Upper lobe of left lung (tissue), 4 donors: Measurements from ENCODE around the gene PPP1R12B.

Experiments used
- POLR2A ChIP-seq, 4 donors: fragments of 450-650 bp; IDR thresholded peaks; one replicate each; pipeline ENCODE4 v1.5.1; 2016 to 2017; ENCODE audit warnings: antibody characterized with exemption in 4 of 4, mild to moderate bottlenecking in 2 of 4
- POLR2AphosphoS5 ChIP-seq, 2 donors: sonication (generic); formaldehyde crosslinking; IDR thresholded peaks; one replicate each; pipeline ENCODE4 v1.5.1; 2017; ENCODE audit warnings: antibody characterized with exemption in 2 of 2
- TF ChIP-seq, protein P1 (sequence below), 6 experiments: fragments of 450-650 bp in 4 of 6; fragments of 200-600 bp in 2 of 6; sonication (generic) in 2 of 6; IDR thresholded peaks; one replicate each; pipeline ENCODE4 v1.5.1; 2016 to 2019; ENCODE audit warnings: antibody characterized with exemption in 6 of 6

- TF ChIP-seq, protein P1, sequence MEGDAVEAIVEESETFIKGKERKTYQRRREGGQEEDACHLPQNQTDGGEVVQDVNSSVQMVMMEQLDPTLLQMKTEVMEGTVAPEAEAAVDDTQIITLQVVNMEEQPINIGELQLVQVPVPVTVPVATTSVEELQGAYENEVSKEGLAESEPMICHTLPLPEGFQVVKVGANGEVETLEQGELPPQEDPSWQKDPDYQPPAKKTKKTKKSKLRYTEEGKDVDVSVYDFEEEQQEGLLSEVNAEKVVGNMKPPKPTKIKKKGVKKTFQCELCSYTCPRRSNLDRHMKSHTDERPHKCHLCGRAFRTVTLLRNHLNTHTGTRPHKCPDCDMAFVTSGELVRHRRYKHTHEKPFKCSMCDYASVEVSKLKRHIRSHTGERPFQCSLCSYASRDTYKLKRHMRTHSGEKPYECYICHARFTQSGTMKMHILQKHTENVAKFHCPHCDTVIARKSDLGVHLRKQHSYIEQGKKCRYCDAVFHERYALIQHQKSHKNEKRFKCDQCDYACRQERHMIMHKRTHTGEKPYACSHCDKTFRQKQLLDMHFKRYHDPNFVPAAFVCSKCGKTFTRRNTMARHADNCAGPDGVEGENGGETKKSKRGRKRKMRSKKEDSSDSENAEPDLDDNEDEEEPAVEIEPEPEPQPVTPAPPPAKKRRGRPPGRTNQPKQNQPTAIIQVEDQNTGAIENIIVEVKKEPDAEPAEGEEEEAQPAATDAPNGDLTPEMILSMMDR (IDR thresholded peaks at IDR 0.05) = no peak
- TF ChIP-seq POLR2AphosphoS5 (IDR thresholded peaks at IDR 0.05) (no peak), POLR2A (IDR thresholded peaks at IDR 0.05) (no peak)
Observed at GRCh38 chr1:202593845-202594244, 245.3 kb downstream of the PPP1R12B start.
